Measurements from ENCODE around the gene ZBED3. TPM values are rescaled to one million over a fixed set of nuclear protein-coding genes. Genes with fewer than 3 reads are reported as not detected.

ZBED3 gene, protein sequence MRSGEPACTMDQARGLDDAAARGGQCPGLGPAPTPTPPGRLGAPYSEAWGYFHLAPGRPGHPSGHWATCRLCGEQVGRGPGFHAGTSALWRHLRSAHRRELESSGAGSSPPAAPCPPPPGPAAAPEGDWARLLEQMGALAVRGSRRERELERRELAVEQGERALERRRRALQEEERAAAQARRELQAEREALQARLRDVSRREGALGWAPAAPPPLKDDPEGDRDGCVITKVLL
- 0.37 and 0.85 TPM in 2 replicates for total RNA-seq

DNA sequence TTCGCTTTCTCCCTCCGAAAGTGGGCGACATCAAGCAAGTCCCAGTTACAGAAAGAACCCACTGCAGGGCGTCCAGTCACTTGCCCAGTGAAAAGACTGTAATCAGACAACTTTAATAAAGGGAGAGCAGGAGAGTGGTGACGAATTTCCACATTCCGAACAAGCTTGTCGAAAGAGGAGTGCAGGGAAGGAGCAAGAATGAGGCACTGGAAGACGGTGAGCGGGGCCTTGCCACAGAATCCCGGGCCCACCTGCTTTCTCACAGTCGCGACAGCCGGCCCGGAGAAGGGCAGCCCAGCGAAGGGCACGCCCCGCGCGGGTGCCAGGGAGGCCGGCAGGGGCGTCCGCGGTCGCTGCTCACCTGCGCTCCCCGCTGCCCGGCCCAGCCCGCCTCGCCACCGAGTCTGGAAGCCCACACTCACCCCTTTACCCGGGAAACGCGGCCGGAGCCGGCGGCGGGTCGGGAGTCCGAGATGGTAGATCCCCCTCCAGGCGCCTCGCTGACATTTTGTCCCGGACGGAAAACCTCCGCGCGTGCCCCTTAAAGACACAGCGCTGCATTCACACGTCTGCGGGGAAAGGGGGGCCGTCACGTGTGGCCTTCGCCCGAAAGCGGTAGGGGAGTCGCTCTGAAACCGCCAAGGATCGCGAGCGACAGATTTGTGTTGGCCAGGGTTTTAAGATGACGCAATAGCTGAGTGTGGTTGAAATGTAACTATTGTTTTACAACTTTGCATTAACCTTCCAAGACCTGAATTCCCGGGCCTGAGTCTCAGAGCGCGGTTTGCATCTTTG is at the start of gene ZBED3:
TSS of gene ZBED3 (minus strand) at position 597 of the 795 bp plus-strand sequence. CDS start 9,407 bp downstream, outside the sequence.

DNA sequence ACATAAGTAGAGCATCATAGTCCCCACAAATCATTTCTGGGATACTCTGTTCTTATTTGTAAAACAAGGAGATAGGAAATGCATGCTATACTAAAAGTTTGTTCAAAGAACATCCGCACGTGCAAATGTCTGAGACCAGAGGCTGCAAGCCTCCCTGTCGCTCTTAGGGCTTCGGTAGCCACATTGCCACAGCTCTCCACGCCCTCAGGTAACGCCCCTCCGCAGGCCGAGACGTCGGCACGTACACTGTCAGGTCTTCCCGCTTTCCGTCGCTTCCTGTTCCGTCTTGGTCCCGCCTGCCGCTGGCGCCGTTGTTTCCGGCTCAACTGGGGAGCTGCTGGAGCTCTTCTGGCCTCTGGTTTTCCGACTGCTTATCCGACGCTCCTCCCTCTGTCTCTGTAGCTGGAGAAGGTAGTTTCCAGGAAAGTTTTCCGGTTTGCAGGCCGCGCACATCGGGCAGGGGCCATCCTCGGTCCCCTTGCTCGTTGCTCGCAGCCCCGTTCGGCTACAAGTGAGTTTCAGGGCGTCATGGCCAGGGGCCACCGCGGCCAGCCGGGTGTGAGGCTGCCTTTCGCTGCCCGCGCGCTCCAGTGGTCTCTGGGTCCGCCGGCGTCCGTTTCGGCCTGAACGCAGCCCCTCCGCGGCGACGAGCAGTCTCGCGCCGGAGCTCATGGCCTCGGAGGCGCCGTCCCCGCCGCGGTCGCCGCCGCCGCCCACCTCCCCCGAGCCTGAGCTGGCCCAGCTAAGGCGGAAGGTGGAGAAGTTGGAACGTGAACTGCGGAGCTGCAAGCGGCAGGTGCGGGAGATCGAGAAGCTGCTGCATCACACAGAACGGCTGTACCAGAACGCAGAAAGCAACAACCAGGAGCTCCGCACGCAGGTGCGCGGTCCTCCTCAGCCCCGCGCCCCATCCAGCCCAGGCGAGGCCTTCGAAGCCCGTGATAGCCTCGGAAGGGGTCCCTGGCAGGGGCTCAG is 56.7 kb downstream of the ZBED3 start, which contains the start of gene AGGF1:
TSS of gene AGGF1 (plus strand) at position 308 of the 975 bp plus-strand sequence. CDS start at position 671, 363 bp downstream.

Other genes starting within 250 kb of the ZBED3 start
- not detected in 2 replicates for gene S100Z, start 237.3 kb downstream of the ZBED3 start, total RNA-seq
- not detected in 2 replicates for gene CRHBP, start 134.2 kb downstream of the ZBED3 start, total RNA-seq
- 12.8 and 17.4 TPM in 2 replicates for gene AGGF1, start 56.9 kb downstream of the ZBED3 start, total RNA-seq
- under 0.01 TPM in 1 of 2 replicates, not detected in the other for gene PDE8B, start 123.4 kb upstream of the ZBED3 start, total RNA-seq